Type B pancreatic cell (in vitro differentiated cells): ENCODE data around the gene GID4. TPM values are rescaled to one million over a fixed set of nuclear protein-coding genes. Genes with fewer than 3 reads are reported as not detected.
A peak's percentile ranks its signal among the peaks of the same experiment; 100 is the strongest.
"Not testable (repeated sequence)": the region's sequence is repeated elsewhere in the genome, so short reads cannot be mapped to it uniquely, and the experiment has no call there.

Experiments used
- DNase-seq: peaks from one replicate; pipeline ENCODE4 v3.0.0; 2021; ENCODE audit warnings: mixed read lengths; ENCODE audit not compliant: unreplicated experiment; ENCODE audit errors: extremely low spot score
- H3K27ac Mint-ChIP-seq: 2 replicates; pipeline ENCODE4 v1.8.0; 2021; ENCODE audit warnings: mild to moderate bottlenecking, mixed read lengths
- H3K27me3 Mint-ChIP-seq: 2 replicates; pipeline ENCODE4 v1.8.0; 2021; ENCODE audit warnings: mixed read lengths
- H3K36me3 Mint-ChIP-seq: 2 replicates; pipeline ENCODE4 v1.8.0; 2021; ENCODE audit warnings: mixed read lengths
- H3K4me1 Mint-ChIP-seq: one replicate; pipeline ENCODE4 v1.8.0; 2021; ENCODE audit warnings: mixed read lengths; ENCODE audit not compliant: unreplicated experiment
- H3K4me3 Mint-ChIP-seq: 2 replicates; pipeline ENCODE4 v1.8.0; 2021; ENCODE audit warnings: mild to moderate bottlenecking, mixed read lengths
- H3K9me3 Mint-ChIP-seq: 2 replicates; pipeline ENCODE4 v1.8.0; 2021; ENCODE audit warnings: mixed read lengths
- CTCF ChIP-seq: fragments of 200-600 bp; sonication (generic); conservative IDR thresholded peaks from 2 replicates; pipeline ENCODE4 v1.5.0; 2021; ENCODE audit warnings: antibody characterized with exemption, mild to moderate bottlenecking
- total RNA-seq: library from RNA; stranded (reverse); gene quantifications from 2 replicates; pipeline ENCODE4 v1.2.1, GENCODE V29; 2021; ENCODE audit warnings: low replicate concordance

Gene GID4
- total RNA-seq, 1 donor from 2014 or later, result 13.2 TPM

- H3K27me3 Mint-ChIP-seq, result no peaks in the 10 kb centered on the region
- no peaks in the 10 kb centered on the region for H3K36me3 Mint-ChIP-seq
- no peaks in the 10 kb centered on the region for H3K9me3 Mint-ChIP-seq
- H3K27ac Mint-ChIP-seq, result no peak overlapping the region
- H3K4me1 Mint-ChIP-seq, result peaks cover 3% of the 10 kb centered on the region
- no peak for DNase-seq
- H3K4me3 Mint-ChIP-seq, result no peak overlapping the region
- peak; percentile 64 for TF ChIP-seq CTCF
Measured at GRCh38 chr17:17994271-17995069, 44.7 kb upstream of the GID4 start.

GRCh38 chr17:17995887-17996286 is 43.3 kb upstream of the GID4 start:
- H3K9me3 Mint-ChIP-seq, H3K4me3 Mint-ChIP-seq, DNase-seq, H3K27me3 Mint-ChIP-seq, H3K27ac Mint-ChIP-seq, H3K36me3 Mint-ChIP-seq: not testable (repeated sequence)
- H3K4me1 Mint-ChIP-seq, result peaks cover 11% of the 10 kb centered on the region

- Mint-ChIP-seq H3K27ac (no peak overlapping the region), H3K36me3 (no peaks in the 10 kb centered on the region), H3K9me3 (no peaks in the 10 kb centered on the region), H3K4me1 (peaks cover 15% of the 10 kb centered on the region), H3K4me3 (no peak overlapping the region), H3K27me3 (no peaks in the 10 kb centered on the region)
- DNase-seq, result no peak
- TF ChIP-seq CTCF, result no peak
Measured at GRCh38 chr17:17998934-17999333, 40.3 kb upstream of the GID4 start.

GRCh38 chr17:17999364-18000029 is 39.7 kb upstream of the GID4 start:
- Mint-ChIP-seq H3K9me3 (no peaks in the 10 kb centered on the region), H3K27ac (no peak overlapping the region), H3K4me3 (no peak overlapping the region), H3K4me1 (peaks cover 15% of the 10 kb centered on the region), H3K27me3 (no peaks in the 10 kb centered on the region), H3K36me3 (no peaks in the 10 kb centered on the region)
- no peak for TF ChIP-seq CTCF
- no peak for DNase-seq

GRCh38 chr17:18000030-18000408 is 39.2 kb upstream of the GID4 start:
- Mint-ChIP-seq H3K27me3 (no peaks in the 10 kb centered on the region), H3K36me3 (no peaks in the 10 kb centered on the region), H3K4me3 (no peak overlapping the region), H3K4me1 (peaks cover 15% of the 10 kb centered on the region), H3K9me3 (no peaks in the 10 kb centered on the region), H3K27ac (no peak overlapping the region)
- TF ChIP-seq CTCF, result no peak
- no peak for DNase-seq

- Mint-ChIP-seq H3K4me1 (peaks cover 15% of the 10 kb centered on the region), H3K36me3 (peaks cover 5% of the 10 kb centered on the region), H3K4me3 (no peak overlapping the region), H3K27me3 (no peaks in the 10 kb centered on the region), H3K9me3 (no peaks in the 10 kb centered on the region), H3K27ac (no peak overlapping the region)
- no peak for DNase-seq
- no peak for TF ChIP-seq CTCF
Measured at GRCh38 chr17:18002171-18002570, 37.0 kb upstream of the GID4 start.
